ENCODE measurements around the gene PIP5K1B.

Gene PIP5K1B

DNA sequence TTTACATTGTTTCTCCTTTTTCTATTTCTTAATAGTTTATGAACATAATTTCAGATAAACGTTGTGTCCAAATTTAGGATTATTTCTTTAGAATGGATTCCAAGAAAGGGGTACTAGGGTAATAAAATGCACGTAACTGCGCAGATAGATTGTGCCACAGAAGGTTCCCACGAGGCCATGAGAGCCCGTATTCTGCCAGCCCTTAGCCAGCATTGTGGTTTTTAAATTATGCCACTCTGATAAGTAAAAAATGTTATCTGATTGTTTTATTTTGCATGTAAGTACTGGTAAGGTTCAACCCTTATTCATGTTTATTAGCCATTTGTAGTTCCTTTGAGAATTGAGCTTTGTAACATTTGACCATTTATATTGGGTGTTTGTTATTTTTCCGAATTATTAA lies 220.1 kb downstream of the PIP5K1B start:
- DNase-seq, result no peak

DNA sequence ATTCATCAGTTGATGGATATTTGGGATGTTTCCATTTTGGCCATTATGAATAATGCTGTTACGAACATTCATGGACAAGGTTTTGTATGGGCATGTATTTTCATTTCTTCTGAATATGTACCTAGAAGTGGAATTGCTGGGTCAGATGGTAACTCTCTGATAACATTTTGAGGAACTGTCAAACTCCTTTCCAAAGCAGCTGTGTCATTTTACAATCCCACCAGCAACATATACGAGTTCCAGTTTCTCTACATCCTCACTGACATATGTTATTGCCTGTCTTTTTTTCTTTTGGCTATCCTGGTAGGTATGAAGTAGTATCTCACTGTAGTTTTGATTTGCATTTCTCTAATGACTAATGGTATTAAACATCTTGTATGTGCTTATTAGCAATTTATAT lies 222.1 kb downstream of the PIP5K1B start:
- DNase-seq, result no peak

DNA sequence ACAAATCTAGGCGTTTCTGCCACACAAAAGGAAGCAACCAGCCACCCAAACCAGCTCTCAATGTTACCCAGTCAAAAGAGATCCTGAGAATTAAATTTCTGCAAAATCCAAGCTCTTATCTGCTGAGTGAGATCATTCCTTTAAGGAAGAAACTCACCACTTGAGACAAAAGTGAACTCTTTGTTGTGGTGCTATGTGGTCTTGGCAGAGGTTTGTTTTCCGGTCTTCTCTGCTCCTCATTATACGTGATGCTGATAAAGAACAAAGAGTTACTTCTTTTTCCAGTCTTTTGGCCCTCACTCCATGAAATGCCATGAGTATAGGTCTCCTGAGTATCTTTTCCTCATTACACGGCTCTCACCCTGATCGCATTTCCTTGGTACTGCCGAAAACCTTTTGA lies 226.8 kb downstream of the PIP5K1B start:
- DNase-seq, result no peak

DNA sequence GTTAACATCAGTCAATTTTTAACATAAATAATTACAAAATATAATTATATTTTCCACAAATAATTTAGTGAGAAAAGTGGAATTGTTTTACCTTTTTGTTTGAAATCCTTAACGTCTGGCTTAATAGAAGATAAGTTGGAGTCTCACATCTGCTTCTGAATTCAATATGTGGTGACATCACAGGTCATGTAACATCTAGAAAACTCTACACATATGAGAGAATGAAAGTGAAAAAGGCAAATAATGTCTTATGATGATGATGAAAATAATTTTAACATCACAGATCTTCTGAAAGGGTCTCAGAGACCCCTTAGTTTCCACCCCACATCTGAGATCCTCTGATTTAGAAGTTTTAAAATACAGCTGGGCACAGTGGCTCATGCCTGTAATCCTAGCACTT lies 227.4 kb downstream of the PIP5K1B start:
- no peak for DNase-seq

DNA sequence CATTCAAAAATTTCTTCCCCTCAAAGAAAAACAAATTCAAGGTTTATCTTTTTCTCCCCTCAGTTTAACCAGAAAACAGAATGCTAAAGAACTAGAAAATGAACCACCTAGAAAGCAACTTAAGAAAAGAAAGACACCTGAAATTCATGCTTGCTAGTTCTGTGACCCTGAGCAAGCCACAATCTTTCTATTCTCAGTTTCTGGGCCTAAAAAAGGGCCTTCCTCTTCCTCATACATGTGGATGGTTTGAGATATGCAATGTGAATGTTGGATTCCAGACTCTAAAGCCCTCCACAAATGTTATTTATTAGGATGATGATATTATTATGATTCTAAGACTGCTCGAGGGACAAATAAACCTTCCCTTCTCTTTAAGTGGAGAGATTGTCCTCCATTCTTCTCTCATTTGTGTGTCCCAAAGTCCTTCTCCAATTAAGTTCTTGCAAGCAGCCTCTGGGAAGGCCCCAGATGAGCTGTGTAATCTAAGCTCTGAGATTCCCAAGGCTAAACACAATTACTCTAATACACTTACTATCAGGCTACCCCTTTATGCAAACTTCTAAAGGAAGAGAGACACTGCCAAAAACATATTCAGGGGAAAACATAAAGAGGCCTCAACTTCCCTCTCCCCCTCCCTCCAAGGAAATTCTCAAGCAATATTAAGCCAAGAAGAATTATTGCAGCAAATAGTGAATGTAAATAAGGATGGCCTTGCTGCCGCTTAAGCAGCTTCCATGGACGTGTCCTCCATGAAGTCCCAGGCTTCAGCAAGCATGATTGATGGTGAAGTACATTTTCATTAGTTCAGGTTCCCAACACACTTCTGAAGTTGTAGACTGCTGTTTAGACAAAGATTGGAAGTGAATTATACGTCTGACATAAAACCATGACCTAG lies 228.6 kb downstream of the PIP5K1B start:
- DNase-seq, result no peak

DNA sequence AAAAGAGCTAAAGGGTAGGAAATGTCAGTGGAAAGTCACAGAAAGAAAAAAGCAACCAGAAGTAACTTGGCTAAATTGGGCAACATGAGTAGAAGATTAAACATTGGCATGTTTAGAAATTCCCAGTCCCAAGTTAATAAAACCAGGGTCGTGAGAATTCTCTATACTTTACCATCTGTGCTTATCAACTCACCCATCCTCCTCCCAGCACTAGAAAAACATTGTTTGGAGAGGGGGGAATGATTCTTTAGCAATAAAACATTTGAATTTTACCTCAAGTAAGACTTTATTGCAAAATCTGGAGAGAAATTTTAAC lies 229.2 kb downstream of the PIP5K1B start:
- no peak for DNase-seq

DNA sequence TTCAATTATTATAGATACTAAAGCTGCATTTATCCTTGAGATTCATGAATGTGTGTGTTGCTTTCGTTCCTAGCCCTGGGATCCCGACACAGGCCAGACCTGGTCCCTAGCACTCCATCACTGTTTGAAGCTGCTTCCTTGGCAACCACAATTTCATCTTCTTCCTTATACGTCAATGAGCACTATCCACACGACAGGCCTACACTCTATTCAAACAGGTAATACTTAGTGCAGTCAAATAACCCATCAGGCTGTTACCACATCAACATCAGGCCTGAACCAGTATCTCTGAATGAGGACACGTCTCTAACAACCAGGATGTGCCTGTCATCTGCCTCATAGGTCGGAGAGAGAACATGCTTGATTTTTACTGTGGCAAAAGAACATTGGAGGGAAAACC lies 235.5 kb downstream of the PIP5K1B start:
- no peak for DNase-seq

DNA sequence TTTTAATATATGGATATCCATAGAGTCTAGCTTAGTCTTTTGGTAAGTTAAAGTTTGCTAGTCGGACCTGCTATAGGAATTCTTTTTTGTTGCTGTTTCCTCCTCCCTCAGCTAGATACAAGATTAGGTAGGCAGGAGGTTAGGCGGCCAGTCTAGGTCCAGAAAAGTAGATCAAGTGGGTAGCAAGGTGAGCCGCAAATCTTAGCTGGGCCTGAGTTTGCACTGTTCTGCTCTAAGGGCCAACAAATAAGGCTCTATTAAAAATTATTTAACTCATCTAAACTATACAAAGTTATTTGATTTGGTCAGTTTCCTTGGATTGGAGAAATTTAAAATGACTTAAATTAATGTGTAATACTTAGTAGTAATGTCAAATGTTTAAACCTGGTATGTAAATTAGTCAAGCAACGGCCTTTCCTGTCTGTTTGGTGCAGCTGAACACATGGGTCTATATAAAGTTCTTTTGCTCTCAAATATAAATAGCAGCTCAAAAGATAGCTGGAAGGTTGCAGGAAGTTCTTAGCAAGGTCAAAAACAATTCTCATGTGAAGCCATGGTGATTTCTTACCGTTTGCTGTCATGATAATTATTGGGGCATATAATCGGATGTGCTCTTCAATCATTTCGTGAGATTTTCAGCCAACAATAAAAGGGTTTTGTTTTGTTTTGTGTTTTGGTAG lies 236.9 kb downstream of the PIP5K1B start:
- no peak for DNase-seq

DNA sequence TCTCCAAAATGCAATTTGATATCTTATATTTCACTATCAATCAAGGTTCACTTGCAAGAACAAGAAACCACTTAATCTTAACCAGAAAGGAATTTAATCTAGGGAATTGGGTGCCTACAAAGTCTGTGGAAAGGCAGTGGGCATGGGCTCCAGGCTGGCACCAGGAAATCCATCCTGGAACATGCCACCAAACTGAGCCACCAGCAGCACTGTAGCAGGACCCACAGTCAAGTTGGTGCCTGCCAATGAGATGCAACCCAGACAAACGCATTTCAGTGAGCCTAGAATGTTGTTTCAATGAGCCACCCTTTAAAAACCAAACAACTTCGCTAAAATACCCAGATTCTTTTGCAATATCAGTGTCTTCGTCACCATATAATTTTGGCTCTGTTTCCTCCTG lies 237.8 kb downstream of the PIP5K1B start:
- DNase-seq, result no peak

DNA sequence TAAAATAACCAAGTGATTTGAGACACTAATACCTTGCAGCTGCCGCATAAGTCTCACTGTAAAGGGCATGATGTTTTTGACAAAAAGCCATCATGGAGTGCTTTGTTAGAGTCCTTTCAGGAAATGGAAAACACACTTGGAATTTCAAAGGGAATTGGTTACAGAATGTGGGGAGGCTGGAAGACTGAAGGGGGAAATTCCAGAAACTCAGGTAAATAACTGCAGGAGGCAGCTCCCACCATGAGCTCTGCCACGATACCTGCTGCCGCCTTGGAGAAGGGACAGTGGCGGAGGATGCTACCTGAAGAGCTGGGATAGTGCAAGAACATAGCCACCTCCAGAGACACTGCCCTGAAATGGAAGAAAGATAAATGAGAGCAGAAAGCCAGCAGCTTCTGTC lies 242.0 kb downstream of the PIP5K1B start:
- no peak for DNase-seq

DNA sequence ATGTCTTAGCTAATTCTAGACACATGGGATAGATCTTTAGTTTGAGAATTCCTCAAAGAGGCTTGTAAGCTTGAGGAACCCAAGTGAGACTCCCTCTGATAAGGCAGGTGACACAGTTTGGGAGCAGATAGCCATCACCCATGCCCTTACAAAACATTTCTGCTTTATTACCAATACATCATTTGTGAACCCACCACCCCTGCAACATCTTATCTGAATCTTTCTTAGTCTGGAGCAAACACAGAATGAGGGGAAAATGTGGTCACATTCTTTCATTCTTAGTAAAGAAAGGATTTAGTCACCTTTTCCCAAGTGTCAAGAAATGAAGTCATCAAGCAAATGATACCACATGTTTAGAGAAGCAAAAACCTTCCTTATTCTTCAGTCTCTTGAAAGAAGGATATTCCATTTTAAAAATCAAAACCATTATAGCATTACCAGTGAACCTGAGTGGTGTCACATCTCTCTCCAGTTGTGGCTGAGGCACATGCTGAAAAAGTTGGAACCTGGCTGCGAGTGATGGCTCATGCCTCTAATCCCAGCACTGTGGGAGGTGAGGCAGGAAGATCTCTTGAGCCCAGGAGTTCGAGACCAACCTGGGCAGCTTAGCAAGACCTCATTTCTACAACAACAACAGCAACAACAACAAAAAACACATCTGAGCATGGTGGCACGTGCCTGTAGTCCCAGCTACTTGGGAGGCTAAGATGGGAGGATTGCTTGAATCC lies 243.0 kb downstream of the PIP5K1B start:
- no peak for DNase-seq

DNA sequence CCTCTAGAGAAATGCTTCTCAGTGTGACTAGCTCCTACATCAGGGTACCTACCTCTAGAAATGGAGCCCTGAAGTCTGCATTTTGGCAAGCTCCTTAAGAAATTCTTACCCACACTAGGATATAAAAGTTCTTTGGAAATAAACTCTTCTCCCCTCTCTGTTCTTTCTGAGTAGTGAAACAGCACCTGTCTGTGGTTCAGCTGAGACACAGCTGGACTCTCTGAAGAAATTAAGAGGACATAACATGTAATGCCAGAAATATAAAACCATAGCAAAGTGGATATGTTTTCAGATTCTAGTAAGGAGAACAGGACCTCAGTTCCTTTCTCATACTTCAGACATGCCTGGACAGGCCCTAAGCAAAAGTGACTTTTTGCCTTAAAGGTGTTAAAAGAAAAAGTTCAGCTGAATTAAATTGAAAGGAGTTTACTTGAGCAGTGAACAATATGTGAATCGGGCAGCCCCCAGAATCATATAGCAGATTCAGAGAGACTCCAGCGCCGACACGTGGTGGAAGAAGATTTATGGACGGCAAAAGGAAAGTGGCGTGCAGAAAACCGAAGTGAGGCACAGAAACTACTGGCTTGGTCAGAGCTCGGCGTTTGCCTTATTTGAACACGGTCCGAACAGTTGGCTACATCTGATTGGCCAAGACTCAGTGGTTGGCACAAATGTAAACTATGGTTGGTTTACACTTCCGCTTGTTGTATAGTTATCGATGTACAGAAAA lies 244.4 kb downstream of the PIP5K1B start:
- peak; percentile 45 for DNase-seq

DNA sequence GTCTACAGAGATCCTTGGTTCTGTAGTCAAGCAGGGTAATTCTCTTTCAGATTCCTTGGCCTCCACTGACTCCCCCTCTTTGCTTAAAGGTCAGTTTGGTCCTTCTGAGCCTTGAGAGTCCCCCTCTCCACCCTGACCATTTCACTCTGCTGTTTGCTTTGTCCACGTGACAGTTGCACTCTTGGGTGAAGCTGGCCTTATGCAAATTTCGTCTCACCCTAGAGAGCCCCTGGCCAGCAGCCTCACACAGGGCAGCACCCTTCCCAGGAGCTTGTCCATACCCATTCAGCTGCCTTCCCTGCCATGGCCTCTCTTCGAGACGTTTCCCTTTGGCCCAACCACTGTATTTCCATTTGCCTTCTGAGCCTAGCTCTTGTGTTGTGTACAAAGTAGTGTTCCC lies 245.1 kb downstream of the PIP5K1B start:
- no peak for DNase-seq

DNA sequence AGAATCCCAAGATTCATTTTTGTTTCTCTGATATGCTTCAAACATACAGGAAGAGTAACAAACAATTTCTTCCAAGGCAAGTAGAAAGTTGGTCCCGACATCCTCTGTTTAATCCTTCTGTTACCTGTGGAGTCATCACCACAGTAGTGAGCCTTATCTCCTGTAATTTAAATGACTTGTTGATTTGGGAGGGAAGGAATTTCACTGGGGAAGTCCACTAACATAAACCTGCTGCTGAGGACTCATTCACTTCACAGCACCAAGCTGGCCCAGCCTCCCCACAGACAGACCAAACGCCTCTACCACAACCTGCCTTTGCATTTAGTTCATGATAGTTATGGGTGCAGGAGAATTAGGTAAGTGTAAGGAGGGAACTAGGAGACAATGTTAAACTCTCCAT lies 245.6 kb downstream of the PIP5K1B start:
- no peak for DNase-seq

DNA sequence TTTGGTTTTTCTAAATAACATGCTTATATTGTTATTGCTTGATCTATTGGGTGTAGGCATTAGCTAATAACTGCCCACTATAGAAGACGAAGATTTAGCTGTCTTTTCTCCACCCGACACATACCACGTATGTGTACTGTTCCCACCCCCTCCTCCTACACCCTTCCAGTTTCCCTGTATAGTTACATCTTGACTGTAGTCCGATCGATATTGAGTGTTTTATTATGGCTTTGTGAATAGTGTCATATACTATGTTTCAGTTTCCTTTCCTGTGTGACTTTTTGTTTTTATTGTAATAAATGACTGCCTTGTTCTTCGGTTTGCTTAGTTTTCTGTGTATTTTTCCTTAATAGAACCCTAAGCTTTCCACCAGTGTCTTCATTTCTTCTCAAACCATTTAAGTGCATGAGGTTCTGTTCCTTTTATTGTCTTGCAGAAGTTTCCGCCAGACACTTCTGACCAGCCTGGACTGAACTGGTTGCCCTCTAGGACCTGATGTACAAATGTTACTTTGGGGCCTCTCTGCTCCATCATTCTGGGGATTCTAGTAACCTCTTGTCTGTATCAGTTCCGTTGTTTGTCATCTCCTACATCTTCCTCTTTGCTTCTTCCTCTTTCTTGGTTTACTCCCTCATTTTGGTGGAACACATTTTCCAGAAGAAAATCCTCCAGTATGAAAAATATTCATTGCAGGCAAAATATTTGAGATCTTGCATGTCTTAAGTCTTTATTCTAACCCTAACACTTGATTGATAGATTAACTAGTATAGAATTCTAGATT lies 247.0 kb downstream of the PIP5K1B start:
- no peak for DNase-seq

DNA sequence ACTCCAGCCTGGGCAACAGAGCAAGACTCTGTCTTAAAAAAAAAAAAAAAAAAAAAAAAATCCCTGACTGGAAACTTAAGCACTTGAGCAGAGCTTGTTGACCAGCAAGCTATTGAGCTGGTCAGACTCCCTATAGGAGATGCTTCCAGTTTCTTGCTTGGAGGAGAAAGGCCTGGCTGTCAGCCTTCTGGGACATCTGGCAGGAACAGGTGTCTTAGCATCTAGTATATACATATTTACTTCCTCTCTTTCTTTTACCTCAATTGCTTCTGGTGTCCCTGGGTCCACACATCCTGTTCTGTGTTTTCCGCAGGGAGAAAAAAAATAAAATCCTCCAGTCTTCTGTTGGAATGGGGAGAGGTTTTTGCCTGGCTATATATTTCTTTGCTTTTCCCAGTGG lies 248.7 kb downstream of the PIP5K1B start:
- DNase-seq, result no peak

DNA sequence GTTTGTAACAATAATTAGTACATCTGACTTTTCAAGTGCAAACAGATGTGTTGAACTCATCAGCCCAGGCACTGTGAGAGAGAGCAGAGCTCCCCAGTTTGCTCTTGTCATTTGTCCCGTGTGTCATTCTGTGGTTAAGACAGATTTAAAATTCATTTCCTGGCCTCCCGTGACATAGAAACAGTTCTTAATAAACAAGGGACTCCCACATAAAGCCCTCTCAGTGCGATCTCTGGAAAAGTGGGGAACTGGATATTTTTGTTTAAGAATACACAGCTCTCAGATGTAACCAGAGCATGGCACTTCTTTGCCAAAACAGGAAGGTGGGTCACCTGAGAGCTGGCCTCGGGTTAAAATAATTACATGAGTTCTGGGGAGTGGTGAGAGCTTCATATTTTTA lies 250.3 kb downstream of the PIP5K1B start:
- DNase-seq, result no peak

DNA sequence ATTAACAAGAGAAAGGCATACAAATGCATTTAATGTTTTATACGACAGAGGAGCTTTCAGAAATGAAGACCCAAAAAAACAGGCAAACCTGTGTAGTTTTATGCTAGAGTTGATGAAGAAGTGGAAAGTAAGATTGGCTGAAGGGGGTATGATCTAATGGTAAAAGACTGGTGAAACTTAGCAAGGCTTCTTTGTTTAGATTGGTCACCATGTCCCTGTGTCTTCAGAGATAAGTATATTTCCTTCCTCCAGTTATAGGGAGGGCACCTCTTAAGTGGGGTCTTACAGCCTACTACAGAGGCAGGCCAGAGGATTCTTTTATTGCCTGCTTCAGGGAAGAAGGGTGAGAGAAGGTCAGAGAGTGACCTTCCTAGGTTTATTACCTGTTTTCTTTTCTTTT lies 252.4 kb downstream of the PIP5K1B start:
- DNase-seq, result no peak

DNA sequence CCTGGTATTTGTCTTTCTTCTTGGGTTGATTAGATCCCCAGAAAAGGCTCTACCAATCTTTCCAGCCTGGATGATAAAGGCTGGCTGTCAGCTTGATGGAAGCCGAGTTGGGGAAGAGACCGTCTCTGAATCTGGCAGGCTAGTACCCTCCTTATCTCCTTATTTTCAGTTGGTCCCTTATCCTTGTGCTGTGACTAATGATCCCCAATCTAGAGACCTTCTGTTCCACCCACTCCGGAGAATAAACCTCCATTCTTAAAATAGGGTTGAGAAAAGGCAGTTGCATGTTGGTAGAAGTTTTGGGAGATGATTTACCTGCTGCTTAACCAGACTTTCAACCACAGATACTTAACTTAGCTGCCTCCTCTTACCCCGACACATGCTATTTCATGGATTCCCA lies 256.5 kb downstream of the PIP5K1B start:
- DNase-seq, result no peak

DNA sequence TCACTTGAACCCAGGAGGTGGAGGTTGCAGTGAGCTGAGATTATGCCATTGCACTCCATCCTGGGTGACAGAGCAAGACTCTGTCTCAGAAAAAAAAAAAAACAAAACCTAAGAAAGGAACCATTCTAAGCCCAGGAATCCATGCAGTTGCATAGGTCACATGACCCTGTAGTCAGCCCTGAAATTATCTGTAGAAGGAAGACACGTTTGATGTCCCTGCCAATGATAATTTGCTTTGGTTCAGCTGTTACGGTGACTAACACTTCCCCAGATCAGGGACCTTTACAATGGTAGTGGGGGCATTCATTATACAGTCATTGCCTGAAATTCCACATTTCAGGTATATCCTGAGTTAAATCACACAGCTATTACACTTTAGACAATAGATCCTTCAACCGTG lies 258.4 kb downstream of the PIP5K1B start:
- no peak for DNase-seq

DNA sequence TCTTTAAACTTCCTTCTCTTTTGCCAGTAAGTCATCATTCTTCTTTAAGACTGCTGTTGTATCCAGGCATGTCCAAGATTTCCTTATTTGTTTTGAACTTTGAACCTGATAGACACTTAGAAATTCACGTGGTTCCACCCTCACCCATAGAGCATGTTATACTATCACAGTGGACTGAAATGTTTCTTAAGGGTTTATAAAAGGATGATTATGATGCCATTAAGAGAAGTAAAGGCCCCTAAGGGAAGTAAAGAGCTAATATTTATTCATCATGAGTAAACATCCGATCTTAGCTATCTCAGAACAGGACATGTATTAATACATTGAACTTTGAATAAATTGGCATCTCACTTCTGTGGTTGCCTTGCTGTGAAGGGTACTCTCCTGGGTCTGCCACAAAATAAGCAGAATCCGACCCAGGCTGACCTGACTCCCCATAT lies 259.1 kb downstream of the PIP5K1B start:
- no peak for DNase-seq

DNA sequence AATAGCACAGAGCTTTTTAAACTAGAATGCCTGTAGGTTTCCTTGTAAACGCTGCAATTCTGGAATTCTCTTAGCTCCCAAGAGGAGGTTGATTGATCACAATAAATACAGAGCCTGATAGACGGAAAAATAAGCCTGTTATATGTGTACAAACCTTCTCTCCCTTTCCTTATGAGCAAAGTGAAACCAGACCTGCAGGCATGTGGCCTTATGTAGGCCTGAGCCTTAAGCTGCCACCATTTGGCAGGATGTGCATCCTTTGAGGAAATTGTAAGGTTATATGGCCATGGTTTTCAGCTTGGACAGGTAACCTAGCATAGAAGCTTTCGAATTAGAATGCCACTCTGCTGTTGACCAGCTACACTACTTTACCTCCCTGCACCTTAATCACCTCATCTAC lies 259.7 kb downstream of the PIP5K1B start:
- DNase-seq, result no peak
